Astrocyte (in vitro differentiated cells and primary cell): ENCODE measurements around the gene IGFALS. TPM values are rescaled to one million over a fixed set of nuclear protein-coding genes. Genes with fewer than 3 reads are reported as not detected.

Experiments
- DNase-seq: peaks from one replicate; pipeline ENCODE4 v3.0.0-alpha.2; 2010; ENCODE audit warnings: low read depth
- FAIRE-seq: peaks from 2 replicates; lab custom pipeline; 2011; peaks lifted over from hg19 to GRCh38; lab: Jason Lieb, UNC
- H2AFZ ChIP-seq: 2 replicates; pipeline ENCODE4 v1.6.0; 2012; ENCODE audit warnings: low read depth, low read length, inconsistent platforms
- H3K27ac ChIP-seq: 2 replicates; pipeline ENCODE4 v1.5.1; 2011; ENCODE audit warnings: low read depth, low read length, inconsistent platforms
- H3K27me3 ChIP-seq: 2 replicates; pipeline ENCODE4 v1.6.0; 2011; ENCODE audit warnings: low read length, inconsistent platforms; ENCODE audit not compliant: insufficient read depth
- H3K36me3 ChIP-seq: 2 replicates; pipeline ENCODE4 v1.5.1; 2011; ENCODE audit warnings: low read length, inconsistent platforms; ENCODE audit not compliant: insufficient read depth
- H3K4me1 ChIP-seq: 2 replicates; pipeline ENCODE4 v1.5.1; 2011; ENCODE audit warnings: low read length, inconsistent platforms; ENCODE audit not compliant: insufficient read depth
- H3K4me2 ChIP-seq: 2 replicates; pipeline ENCODE4 v1.6.0; 2012; ENCODE audit warnings: low read length, inconsistent platforms
- H3K4me3 ChIP-seq: 2 replicates; pipeline ENCODE4 v1.5.1; 2011; ENCODE audit warnings: low read depth, mild to moderate bottlenecking, low read length, inconsistent platforms; ENCODE audit not compliant: insufficient read depth
- H3K79me2 ChIP-seq: 2 replicates; pipeline ENCODE4 v1.6.0; 2012; ENCODE audit warnings: mild to moderate bottlenecking, low read length, inconsistent platforms; ENCODE audit not compliant: insufficient read depth
- H3K9ac ChIP-seq: 2 replicates; pipeline ENCODE4 v1.6.0; 2012; ENCODE audit warnings: mild to moderate bottlenecking, low read length, inconsistent platforms
- H3K9me3 ChIP-seq: 2 replicates; pipeline ENCODE4 v1.5.1; 2012; ENCODE audit warnings: low read depth, mild to moderate bottlenecking, low read length, inconsistent platforms; ENCODE audit not compliant: insufficient read depth
- H4K20me1 ChIP-seq: 2 replicates; pipeline ENCODE4 v1.6.0; 2012; ENCODE audit warnings: low read length, inconsistent platforms; ENCODE audit not compliant: insufficient read depth
- H3K27ac Mint-ChIP-seq: one replicate; pipeline ENCODE4 v1.8.0; 2021; ENCODE audit warnings: mild to moderate bottlenecking, mixed read lengths; ENCODE audit not compliant: unreplicated experiment
- H3K27me3 Mint-ChIP-seq: one replicate; pipeline ENCODE4 v1.8.0; 2021; ENCODE audit warnings: low read depth, mixed read lengths; ENCODE audit not compliant: unreplicated experiment
- H3K36me3 Mint-ChIP-seq: one replicate; pipeline ENCODE4 v1.8.0; 2021; ENCODE audit warnings: low read depth, mixed read lengths; ENCODE audit not compliant: unreplicated experiment
- H3K4me1 Mint-ChIP-seq: one replicate; pipeline ENCODE4 v1.8.0; 2021; ENCODE audit warnings: low read depth, mixed read lengths; ENCODE audit not compliant: unreplicated experiment
- H3K4me3 Mint-ChIP-seq: one replicate; pipeline ENCODE4 v1.8.0; 2021; ENCODE audit warnings: mild to moderate bottlenecking, moderate library complexity, mixed read lengths; ENCODE audit not compliant: unreplicated experiment
- H3K9me3 Mint-ChIP-seq: one replicate; pipeline ENCODE4 v1.8.0; 2021; ENCODE audit warnings: mild to moderate bottlenecking, mixed read lengths; ENCODE audit not compliant: unreplicated experiment
- EZH2 ChIP-seq: IDR thresholded peaks from 2 replicates; pipeline ENCODE4 v1.6.1; 2012; ENCODE audit warnings: mild to moderate bottlenecking, low read length, inconsistent platforms; ENCODE audit not compliant: insufficient read depth
- total RNA-seq: library from RNA; stranded (reverse); gene quantifications from 2 replicates; pipeline ENCODE4 v1.2.1, GENCODE V29; 2021
- TF ChIP-seq, protein P1 (sequence below): IDR thresholded peaks from 2 replicates; pipeline ENCODE4 v1.5.1; 2011; ENCODE audit warnings: low read depth, mild to moderate bottlenecking, inconsistent platforms, low read length, moderate library complexity; ENCODE audit not compliant: insufficient read depth

IGFALS gene
- total RNA-seq, 1 donor from 2014 or later, result not detected

DNA sequence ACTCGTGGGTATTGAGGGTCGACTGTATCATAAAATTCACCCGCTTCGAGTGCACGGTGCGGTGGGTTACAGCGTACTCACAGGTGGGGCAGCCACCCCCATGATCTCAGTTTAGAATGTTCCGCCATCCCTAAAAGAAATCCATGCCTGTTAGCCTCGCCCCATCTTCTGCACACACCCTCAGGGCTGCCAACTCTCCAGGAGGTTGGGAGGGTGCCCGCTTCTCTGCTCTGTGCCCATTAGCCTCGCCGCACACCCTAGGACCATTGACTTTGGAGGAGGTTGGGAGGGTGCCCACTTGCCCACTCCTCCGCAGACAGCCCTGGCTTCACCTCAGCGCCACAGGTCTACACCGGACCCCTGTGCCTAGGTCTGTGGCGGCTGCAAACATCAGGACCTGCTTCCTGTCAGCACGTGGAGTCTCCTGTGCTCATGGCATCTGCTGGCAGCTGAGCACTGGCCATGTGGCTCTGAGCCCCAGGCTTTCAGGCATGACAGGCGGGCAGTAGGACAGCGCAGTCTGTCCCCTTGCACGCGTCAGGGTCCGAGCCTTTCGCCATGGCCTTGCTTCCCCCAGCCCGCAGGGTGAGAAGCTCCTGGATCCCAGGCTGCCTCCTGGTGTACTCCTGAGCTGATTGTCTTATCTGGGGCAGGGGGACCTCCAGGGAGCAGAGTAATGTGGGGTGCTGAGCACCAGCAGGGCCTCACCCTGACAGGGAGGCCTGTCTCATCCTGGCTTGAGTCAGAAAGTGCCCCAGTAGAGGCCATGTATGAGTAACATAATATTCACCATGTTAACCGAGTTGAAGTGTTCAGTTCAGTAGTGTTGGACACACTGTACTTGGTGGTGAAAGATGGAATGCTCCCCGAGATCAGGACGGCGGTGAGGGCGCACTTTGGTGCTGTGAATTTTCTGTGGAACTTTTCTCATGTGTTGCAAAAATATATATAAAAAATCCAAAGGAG lies 44.1 kb downstream of the IGFALS start:
- Histone ChIP-seq H3K27ac (no peak overlapping the region), H3K27me3 (no peaks in the 10 kb centered on the region), H3K36me3 (peaks cover 20% of the 10 kb centered on the region), H3K79me2 (peaks cover 9% of the 10 kb centered on the region), H2AFZ (no peak overlapping the region), H3K9me3 (no peaks in the 10 kb centered on the region), H3K4me1 (peaks cover 31% of the 10 kb centered on the region), H3K9ac (no peak overlapping the region), H3K4me2 (no peak overlapping the region), H4K20me1 (peaks cover 35% of the 10 kb centered on the region), H3K4me3 (no peak overlapping the region)
- Mint-ChIP-seq H3K27me3 (no peaks in the 10 kb centered on the region), H3K27ac (no peak overlapping the region), H3K36me3 (peaks cover 15% of the 10 kb centered on the region), H3K9me3 (no peaks in the 10 kb centered on the region), H3K4me3 (no peak overlapping the region), H3K4me1 (peaks cover 20% of the 10 kb centered on the region)
- no peak for TF ChIP-seq EZH2
- peak; percentile 14 for DNase-seq
- FAIRE-seq, result no peak

DNA sequence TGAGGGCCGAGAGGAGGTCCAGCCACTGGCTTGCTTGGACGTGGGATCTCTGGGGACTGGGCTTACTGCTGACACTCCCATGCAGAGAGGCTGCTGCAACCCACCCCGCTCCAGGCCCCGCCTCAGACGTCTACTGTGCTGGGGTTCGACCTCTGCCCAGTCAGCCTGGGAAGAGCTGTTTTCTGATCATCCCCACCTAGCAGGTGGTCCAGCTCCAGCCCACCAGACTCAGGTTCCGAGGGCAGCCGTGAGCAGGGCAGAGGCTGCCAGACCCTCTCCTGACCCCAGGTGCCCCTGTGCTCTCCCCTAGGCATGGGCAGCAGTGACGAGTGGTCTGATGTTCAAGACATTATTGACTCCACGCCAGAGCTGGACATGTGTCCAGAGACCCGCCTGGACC lies 45.6 kb downstream of the IGFALS start:
- Histone ChIP-seq H3K4me1 (peaks cover 34% of the 10 kb centered on the region), H4K20me1 (peaks cover 28% of the 10 kb centered on the region), H3K9ac (no peak overlapping the region), H3K9me3 (no peaks in the 10 kb centered on the region), H3K36me3 (peaks cover 17% of the 10 kb centered on the region), H2AFZ (no peak overlapping the region), H3K27ac (no peak overlapping the region), H3K4me2 (no peak overlapping the region), H3K4me3 (no peak overlapping the region), H3K27me3 (no peaks in the 10 kb centered on the region), H3K79me2 (peaks cover 9% of the 10 kb centered on the region)
- H3K4me1 Mint-ChIP-seq, result peaks cover 19% of the 10 kb centered on the region
- no peak overlapping the region for H3K4me3 Mint-ChIP-seq
- no peak overlapping the region for H3K27ac Mint-ChIP-seq
- peaks cover 14% of the 10 kb centered on the region for H3K36me3 Mint-ChIP-seq
- no peaks in the 10 kb centered on the region for H3K9me3 Mint-ChIP-seq
- no peak for DNase-seq
- TF ChIP-seq, protein P1, sequence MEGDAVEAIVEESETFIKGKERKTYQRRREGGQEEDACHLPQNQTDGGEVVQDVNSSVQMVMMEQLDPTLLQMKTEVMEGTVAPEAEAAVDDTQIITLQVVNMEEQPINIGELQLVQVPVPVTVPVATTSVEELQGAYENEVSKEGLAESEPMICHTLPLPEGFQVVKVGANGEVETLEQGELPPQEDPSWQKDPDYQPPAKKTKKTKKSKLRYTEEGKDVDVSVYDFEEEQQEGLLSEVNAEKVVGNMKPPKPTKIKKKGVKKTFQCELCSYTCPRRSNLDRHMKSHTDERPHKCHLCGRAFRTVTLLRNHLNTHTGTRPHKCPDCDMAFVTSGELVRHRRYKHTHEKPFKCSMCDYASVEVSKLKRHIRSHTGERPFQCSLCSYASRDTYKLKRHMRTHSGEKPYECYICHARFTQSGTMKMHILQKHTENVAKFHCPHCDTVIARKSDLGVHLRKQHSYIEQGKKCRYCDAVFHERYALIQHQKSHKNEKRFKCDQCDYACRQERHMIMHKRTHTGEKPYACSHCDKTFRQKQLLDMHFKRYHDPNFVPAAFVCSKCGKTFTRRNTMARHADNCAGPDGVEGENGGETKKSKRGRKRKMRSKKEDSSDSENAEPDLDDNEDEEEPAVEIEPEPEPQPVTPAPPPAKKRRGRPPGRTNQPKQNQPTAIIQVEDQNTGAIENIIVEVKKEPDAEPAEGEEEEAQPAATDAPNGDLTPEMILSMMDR, result no peak
- no peak for TF ChIP-seq EZH2
- FAIRE-seq, result no peak
- H3K27me3 Mint-ChIP-seq, result no peaks in the 10 kb centered on the region

DNA sequence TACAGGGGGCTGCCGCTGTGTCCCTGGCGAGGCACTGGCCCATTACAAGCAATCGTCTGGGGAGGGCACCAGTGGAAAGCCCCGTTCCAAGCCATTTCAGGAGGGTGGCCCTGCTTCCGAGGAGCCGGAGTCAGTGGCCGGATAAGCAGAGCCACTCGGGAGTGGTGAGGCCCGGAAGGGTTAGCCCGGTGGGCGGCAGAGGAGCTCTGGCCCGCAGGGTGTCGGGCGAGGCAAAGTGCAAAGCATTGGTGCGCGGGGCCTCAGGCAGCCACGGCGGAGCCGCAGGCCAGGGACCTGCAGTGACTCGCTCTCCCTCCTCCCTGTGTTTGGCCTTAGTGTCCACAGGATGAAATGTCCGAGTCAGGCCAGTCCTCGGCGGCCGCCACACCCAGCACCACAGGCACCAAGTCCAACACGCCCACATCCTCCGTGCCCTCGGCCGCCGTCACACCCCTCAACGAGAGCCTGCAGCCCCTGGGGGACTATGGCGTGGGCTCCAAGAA lies 46.8 kb downstream of the IGFALS start:
- peaks cover 28% of the 10 kb centered on the region for H4K20me1 ChIP-seq
- H3K36me3 ChIP-seq, result peaks cover 11% of the 10 kb centered on the region
- peak overlapping the region; percentile 83 for H3K4me2 ChIP-seq
- Mint-ChIP-seq H3K27ac (no peak overlapping the region), H3K36me3 (peaks cover 10% of the 10 kb centered on the region), H3K27me3 (no peaks in the 10 kb centered on the region), H3K4me3 (no peak overlapping the region), H3K9me3 (no peaks in the 10 kb centered on the region), H3K4me1 (peaks cover 19% of the 10 kb centered on the region)
- no peak for TF ChIP-seq EZH2
- TF ChIP-seq, protein P1, result no peak
- peaks cover 34% of the 10 kb centered on the region for H3K4me1 ChIP-seq
- H3K9me3 ChIP-seq, result no peaks in the 10 kb centered on the region
- H3K9ac ChIP-seq, result peak overlapping the region; percentile 88
- H3K27ac ChIP-seq, result peak overlapping the region; percentile 99
- no peak for FAIRE-seq
- DNase-seq, result peak; percentile 69
- no peaks in the 10 kb centered on the region for H3K27me3 ChIP-seq
- H3K79me2 ChIP-seq, result peaks cover 12% of the 10 kb centered on the region
- no peak overlapping the region for H2AFZ ChIP-seq
- H3K4me3 ChIP-seq, result no peak overlapping the region
